HepG2 (cell line): Measurements from ENCODE around the gene KCNK6. TPM values are rescaled to one million over a fixed set of nuclear protein-coding genes. Genes with fewer than 3 reads are reported as not detected.

Experiments
- CSRNP1 ChIP-seq: sonication (generic); formaldehyde crosslinking; IDR thresholded peaks from 2 replicates; pipeline ENCODE4 v1.8.1; 2023; ENCODE audit warnings: mild to moderate bottlenecking, missing genetic modification reagents
- ERF ChIP-seq: IDR thresholded peaks from 2 replicates; pipeline ENCODE4 v1.6.1; 2018; ENCODE audit warnings: missing biosample characterization, missing genetic modification reagents
- FOXO1 ChIP-seq: sonication (generic); formaldehyde crosslinking; IDR thresholded peaks from 2 replicates; pipeline ENCODE4 v1.4.0; 2020; ENCODE audit warnings: missing genetic modification reagents
- GLI4 ChIP-seq: sonication (generic); formaldehyde crosslinking; IDR thresholded peaks from 2 replicates; pipeline ENCODE4 v1.5.1; 2020; ENCODE audit warnings: missing genetic modification reagents, mild to moderate bottlenecking, moderate library complexity, borderline replicate concordance
- IKZF1 ChIP-seq: fragments of 450-650 bp; IDR thresholded peaks from 2 replicates; pipeline ENCODE4 v1.7.1; 2016
- MBNL3 ChIP-seq: fragments of 250-450 bp; sonication (Bioruptor Pico); conservative IDR thresholded peaks from 2 replicates; pipeline ENCODE4 v1.8.0; 2022; ENCODE audit warnings: mild to moderate bottlenecking, inconsistent platforms
- MXD4 ChIP-seq: IDR thresholded peaks from 2 replicates; pipeline ENCODE4 v1.6.1; 2016; ENCODE audit warnings: mild to moderate bottlenecking, missing biosample characterization, missing genetic modification reagents
- NCOR1 ChIP-seq: fragments of 200-600 bp; sonication (generic); IDR thresholded peaks from 2 replicates; pipeline ENCODE4 v1.7.0; 2017; ENCODE audit warnings: antibody characterized with exemption, low read length, borderline replicate concordance
- REXO4 ChIP-seq: sonication (generic); formaldehyde crosslinking; IDR thresholded peaks from 2 replicates; pipeline ENCODE4 v1.8.0; 2022; ENCODE audit warnings: missing genetic modification reagents, mild to moderate bottlenecking, borderline replicate concordance
- SP4 ChIP-seq: sonication (generic); formaldehyde crosslinking; IDR thresholded peaks from 2 replicates; pipeline ENCODE4 v1.8.1; 2023; ENCODE audit warnings: mild to moderate bottlenecking, missing genetic modification reagents
- SP5 ChIP-seq: IDR thresholded peaks from 2 replicates; pipeline ENCODE4 v1.6.1; 2016; ENCODE audit warnings: low read depth, borderline replicate concordance
- ZIK1 ChIP-seq: sonication (generic); formaldehyde crosslinking; IDR thresholded peaks from 2 replicates; pipeline ENCODE4 v1.5.0; 2020; ENCODE audit warnings: mild to moderate bottlenecking, low read depth, missing genetic modification reagents, borderline replicate concordance
- ZMYM2 ChIP-seq: sonication (generic); formaldehyde crosslinking; IDR thresholded peaks from 2 replicates; pipeline ENCODE4 v1.8.0; 2022; ENCODE audit warnings: mild to moderate bottlenecking, missing genetic modification reagents
- ZNF230 ChIP-seq: sonication (generic); formaldehyde crosslinking; IDR thresholded peaks from 2 replicates; pipeline ENCODE4 v1.4.0; 2020; ENCODE audit warnings: mild to moderate bottlenecking, missing genetic modification reagents
- ZNF34 ChIP-seq: sonication (generic); formaldehyde crosslinking; IDR thresholded peaks from 2 replicates; pipeline ENCODE4 v1.4.0; 2020; ENCODE audit warnings: mild to moderate bottlenecking, missing genetic modification reagents, borderline replicate concordance
- ZNF484 ChIP-seq: sonication (generic); formaldehyde crosslinking; IDR thresholded peaks from 2 replicates; pipeline ENCODE4 v1.5.1; 2020; ENCODE audit warnings: mild to moderate bottlenecking, low read depth, missing genetic modification reagents, borderline replicate concordance
- ZNF512B ChIP-seq: sonication (generic); formaldehyde crosslinking; IDR thresholded peaks from 2 replicates; pipeline ENCODE4 v1.5.1; 2020; ENCODE audit warnings: missing genetic modification reagents, mild to moderate bottlenecking, borderline replicate concordance
- ZNF607 ChIP-seq: sonication (generic); formaldehyde crosslinking; IDR thresholded peaks from 2 replicates; pipeline ENCODE4 v1.5.1; 2020; ENCODE audit warnings: missing genetic modification reagents, mild to moderate bottlenecking, borderline replicate concordance
- ZNF629 ChIP-seq: sonication (generic); formaldehyde crosslinking; conservative IDR thresholded peaks from 2 replicates; pipeline ENCODE4 v1.5.0; 2020; ENCODE audit warnings: missing genetic modification reagents
- ZNF674 ChIP-seq: sonication (generic); formaldehyde crosslinking; IDR thresholded peaks from 2 replicates; pipeline ENCODE4 v1.5.0; 2020; ENCODE audit warnings: low read depth, mild to moderate bottlenecking, missing genetic modification reagents
- polyA plus RNA-seq, 8 experiments: library from polyadenylated mRNA; depleted of rRNA in 3 of 8; stranded (reverse) in 7 of 8; unstranded in 1 of 8; fragments of >200 nt; fragmentation: Illumina TruSeq in 4 of 8; extraction: Trizol in 4 of 8; gene quantifications; 2 replicates each; pipeline versions ENCODE4 v1.2.1 to v1.2.3, GENCODE V29; 2011 to 2016; ENCODE audit warnings: low read depth in 4 of 8, missing spikeins in 1 of 8, mixed read lengths in 1 of 8; ENCODE audit not compliant: insufficient read depth in 1 of 8
- total RNA-seq, 5 experiments: library from RNA; depleted of rRNA; stranded (reverse); fragments of >200 nt; fragmentation: Illumina TruSeq; extraction: Trizol; gene quantifications; 2 replicates each; pipeline ENCODE4 v1.2.3, GENCODE V29; 2016; ENCODE audit warnings: low read depth in 1 of 5
- TF ChIP-seq, protein P1 (sequence below): sonication (generic); formaldehyde crosslinking; IDR thresholded peaks from 2 replicates; pipeline ENCODE4 v1.5.1; 2020; ENCODE audit warnings: mild to moderate bottlenecking, moderate library complexity, missing genetic modification reagents
- TF ChIP-seq, protein P2 (sequence below): sonication (generic); formaldehyde crosslinking; IDR thresholded peaks from 2 replicates; pipeline ENCODE4 v1.8.1; 2023; ENCODE audit warnings: mild to moderate bottlenecking, missing genetic modification reagents

KCNK6 gene
- total and polyA plus RNA-seq, 2 of the 13 experiments (the other 11 are each of a cell fraction or from before 2014, with no cell fraction given) = 0.03 TPM; not detected in 1

- TF ChIP-seq SP5 (0 out of 2 replicates have a peak, but pooled peaks have one; percentile 13), NCOR1 (no peak), ZNF607 (CRISPR knock-in tag) (no peak), MBNL3 (CRISPR knock-in tag) (no peak), FOXO1 (0 out of 2 replicates have a peak, but pooled peaks have one; percentile 60), ZNF674 (no peak), IKZF1 (no peak), ZNF512B (no peak), ZNF629 (CRISPR knock-in tag) (0 out of 2 replicates have a peak, but pooled peaks have one; percentile 19), ZNF34 (CRISPR knock-in tag) (no peak), GLI4 (CRISPR knock-in tag) (no peak), ZMYM2 (no peak), ERF (CRISPR knock-in tag) (peak; percentile 53; the same call in 1 of the 2 replicates), ZNF230 (CRISPR knock-in tag) (no peak), ZNF484 (CRISPR knock-in tag) (no peak), CSRNP1 (CRISPR knock-in tag) (peak; percentile 91), SP4 (CRISPR knock-in tag) (peak; percentile 70), ZIK1 (CRISPR knock-in tag) (0 out of 2 replicates have a peak, but pooled peaks have one; percentile 61), REXO4 (CRISPR knock-in tag) (no peak), MXD4 (CRISPR knock-in tag) (0 out of 2 replicates have a peak, but pooled peaks have one; percentile 17)
- TF ChIP-seq, protein P1, sequence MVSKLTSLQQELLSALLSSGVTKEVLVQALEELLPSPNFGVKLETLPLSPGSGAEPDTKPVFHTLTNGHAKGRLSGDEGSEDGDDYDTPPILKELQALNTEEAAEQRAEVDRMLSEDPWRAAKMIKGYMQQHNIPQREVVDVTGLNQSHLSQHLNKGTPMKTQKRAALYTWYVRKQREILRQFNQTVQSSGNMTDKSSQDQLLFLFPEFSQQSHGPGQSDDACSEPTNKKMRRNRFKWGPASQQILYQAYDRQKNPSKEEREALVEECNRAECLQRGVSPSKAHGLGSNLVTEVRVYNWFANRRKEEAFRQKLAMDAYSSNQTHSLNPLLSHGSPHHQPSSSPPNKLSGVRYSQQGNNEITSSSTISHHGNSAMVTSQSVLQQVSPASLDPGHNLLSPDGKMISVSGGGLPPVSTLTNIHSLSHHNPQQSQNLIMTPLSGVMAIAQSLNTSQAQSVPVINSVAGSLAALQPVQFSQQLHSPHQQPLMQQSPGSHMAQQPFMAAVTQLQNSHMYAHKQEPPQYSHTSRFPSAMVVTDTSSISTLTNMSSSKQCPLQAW (CRISPR knock-in tag) = no peak
- TF ChIP-seq, protein P2, sequence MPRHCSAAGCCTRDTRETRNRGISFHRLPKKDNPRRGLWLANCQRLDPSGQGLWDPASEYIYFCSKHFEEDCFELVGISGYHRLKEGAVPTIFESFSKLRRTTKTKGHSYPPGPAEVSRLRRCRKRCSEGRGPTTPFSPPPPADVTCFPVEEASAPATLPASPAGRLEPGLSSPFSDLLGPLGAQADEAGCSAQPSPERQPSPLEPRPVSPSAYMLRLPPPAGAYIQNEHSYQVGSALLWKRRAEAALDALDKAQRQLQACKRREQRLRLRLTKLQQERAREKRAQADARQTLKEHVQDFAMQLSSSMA (CRISPR knock-in tag) = no peak
Measured at GRCh38 chr19:38336638-38337359, 17.2 kb downstream of the KCNK6 start (continued).
